Colonic mucosa (tissue), 4 donors: ENCODE results near the gene KRT17. TPM values are rescaled to one million over a fixed set of nuclear protein-coding genes. Genes with fewer than 3 reads are reported as not detected.

Source experiments
- DNase-seq: peaks from one replicate; pipeline ENCODE4 v3.0.0-alpha.2; 2020
- H3K27ac ChIP-seq: fragments of 200-600 bp; one replicate; pipeline ENCODE4 v1.8.0; 2021
- H3K27me3 ChIP-seq: fragments of 200-600 bp; one replicate; pipeline ENCODE4 v1.8.0; 2021
- H3K36me3 ChIP-seq: fragments of 200-600 bp; one replicate; pipeline ENCODE4 v1.8.0; 2021
- H3K4me1 ChIP-seq: fragments of 200-600 bp; one replicate; pipeline ENCODE4 v1.8.0; 2021; ENCODE audit warnings: mild to moderate bottlenecking
- H3K4me3 ChIP-seq: fragments of 200-600 bp; one replicate; pipeline ENCODE4 v1.8.0; 2021
- H3K9ac ChIP-seq, 2 donors: one replicate each; pipeline ENCODE4 v1.7.0; 2013; ENCODE audit warnings: control low read depth in 2 of 2, low read depth in 2 of 2, low read length in 2 of 2
- H3K9me3 ChIP-seq: fragments of 200-600 bp; one replicate; pipeline ENCODE4 v1.8.0; 2021
- CTCF ChIP-seq: fragments of 200-600 bp; IDR thresholded peaks from one replicate; pipeline ENCODE4 v1.8.0; 2022; ENCODE audit warnings: antibody characterized with exemption, mild to moderate bottlenecking
- intact Hi-C: fragments of 100-400 bp; cut with DNase I; formaldehyde crosslinking; loops from one replicate; pipeline ENCODE4 v1.14.1; 2022
- total RNA-seq, 2 donors: library from RNA; stranded (reverse); fragmentation: NEBNext Ultra II Directional in 1 of 2; extraction: Animal tissue kit (Norgen Biotek cat#: 25700) in 1 of 2; gene quantifications; one replicate each; pipeline ENCODE4 v1.2.1, GENCODE V29; 2021
- donor health status: healthy.
- donor health status: DM: no; HTN: no; CAD: no.
- donor health status: DM: no; HTN: no; CAD: no.

Gene KRT17
- total RNA-seq: 1 to 10 TPM in 1 of 2 donors, not detected in 1; 1.2 TPM

- TF ChIP-seq CTCF: no peak
Observed at GRCh38 chr17:41624208-41625101, at the start of gene KRT17. KRT17 (minus strand) TSS chr17:41624575; CDS start chr17:41624509, 66 bp downstream.

GRCh38 chr17:41672153-41672552 lies 47.8 kb upstream of the KRT17 start:
- no peak overlapping the region for H3K4me3 ChIP-seq
- H3K4me1 ChIP-seq: no peaks in the 10 kb centered on the region
- no peaks in the 10 kb centered on the region for H3K27me3 ChIP-seq
- H3K9me3 ChIP-seq: no peaks in the 10 kb centered on the region
- no peak overlapping the region for H3K27ac ChIP-seq
- TF ChIP-seq CTCF: no peak
- no peak overlapping the region for H3K9ac ChIP-seq
- intact Hi-C loops: no loop called here
- H3K36me3 ChIP-seq: no peaks in the 10 kb centered on the region
- DNase-seq: no peak

More at GRCh38 chr17:41624208-41625101, at the start of gene KRT17:
- no peak for DNase-seq
- Histone ChIP-seq H3K27me3 (no peaks in the 10 kb centered on the region), H3K36me3 (no peaks in the 10 kb centered on the region), H3K27ac (no peak within 1 kb of the TSS), H3K9ac (no peak within 1 kb of the TSS), H3K9me3 (no peaks in the 10 kb centered on the region), H3K4me3 (no peak within 1 kb of the TSS), H3K4me1 (no peaks in the 10 kb centered on the region)
- intact Hi-C loops: no loop called here

GRCh38 chr17:41667280-41668041 lies 43.1 kb upstream of the KRT17 start:
- no peak for TF ChIP-seq CTCF
- Histone ChIP-seq H3K9me3 (no peaks in the 10 kb centered on the region), H3K9ac (peak overlapping the region in 1 of 2 donors; percentile 91), H3K4me3 (peak overlapping the region; percentile 41), H3K4me1 (no peaks in the 10 kb centered on the region), H3K36me3 (no peaks in the 10 kb centered on the region), H3K27me3 (no peaks in the 10 kb centered on the region), H3K27ac (peak overlapping the region; percentile 84)
- peak; percentile 25 for DNase-seq
- intact Hi-C loops: no loop called here

- no peaks in the 10 kb centered on the region for H3K36me3 ChIP-seq
- no peaks in the 10 kb centered on the region for H3K9me3 ChIP-seq
- intact Hi-C loops: no loop called here
- TF ChIP-seq CTCF: peak; percentile 97
- peak overlapping the region; percentile 41 for H3K4me3 ChIP-seq
- peak overlapping the region; percentile 81 to 91 for H3K9ac ChIP-seq
- peak; percentile 92 for DNase-seq
- no peaks in the 10 kb centered on the region for H3K4me1 ChIP-seq
- H3K27ac ChIP-seq: peak overlapping the region; percentile 84
- H3K27me3 ChIP-seq: no peaks in the 10 kb centered on the region
Observed at GRCh38 chr17:41666708-41667279, 42.4 kb upstream of the KRT17 start.

- Histone ChIP-seq H3K4me1 (no peaks in the 10 kb centered on the region), H3K27ac (peak overlapping the region; percentile 84), H3K9me3 (no peaks in the 10 kb centered on the region), H3K4me3 (peak overlapping the region; percentile 41), H3K36me3 (no peaks in the 10 kb centered on the region), H3K27me3 (no peaks in the 10 kb centered on the region), H3K9ac (peak overlapping the region; percentile 81 to 91)
- TF ChIP-seq CTCF: peak; percentile 17
- intact Hi-C loops: no loop called here
- DNase-seq: peak; percentile 62
Observed at GRCh38 chr17:41666237-41666641, 41.9 kb upstream of the KRT17 start.
